Breast epithelium (tissue), 4 donors: ENCODE data around the gene CCDC188. TPM values are rescaled to one million over a fixed set of nuclear protein-coding genes. Genes with fewer than 3 reads are reported as not detected.

Experiments
- DNase-seq, 2 donors: peaks; one replicate each; pipeline ENCODE4 v3.0.0-alpha.2; 2019; ENCODE audit warnings: low spot score in 2 of 2
- H3K27ac ChIP-seq, 2 donors: fragments of 200-600 bp; sonication (generic) in 1 of 2; one replicate each; pipeline ENCODE4 v1.5.1; 2016 to 2019; ENCODE audit warnings: mild to moderate bottlenecking in 1 of 2
- H3K27me3 ChIP-seq, 2 donors: fragments of 200-600 bp; sonication (generic) in 1 of 2; one replicate each; pipeline versions ENCODE4 v1.5.1 to v1.6.0; 2017 to 2019; ENCODE audit warnings: control low read depth in 1 of 2, mild to moderate bottlenecking in 1 of 2
- H3K36me3 ChIP-seq: fragments of 200-600 bp; one replicate; pipeline ENCODE4 v1.5.1; 2019
- H3K4me1 ChIP-seq, 2 donors: fragments of 200-600 bp; sonication (generic); one replicate each; pipeline ENCODE4 v1.5.1; 2016 to 2019; ENCODE audit warnings: control low read depth in 1 of 2
- H3K4me3 ChIP-seq, 3 donors: fragments of 200-600 bp; sonication (generic); 1 replicate in 2 of 3; 2 replicates in 1 of 3; pipeline ENCODE4 v1.5.1; 2016 to 2019; ENCODE audit warnings: mild to moderate bottlenecking in 3 of 3, moderate library complexity in 2 of 3
- H3K9me3 ChIP-seq, 2 donors: fragments of 200-600 bp; sonication (generic) in 1 of 2; one replicate each; pipeline ENCODE4 v1.5.1; 2016 to 2019; ENCODE audit warnings: control low read depth in 1 of 2
- CTCF ChIP-seq, 3 donors: fragments of 450-650 bp; IDR thresholded peaks; one replicate each; pipeline ENCODE4 v1.5.1; 2016 to 2017; ENCODE audit warnings: antibody characterized with exemption in 3 of 3, mild to moderate bottlenecking in 3 of 3, moderate library complexity in 3 of 3
- POLR2A ChIP-seq: fragments of 450-650 bp; IDR thresholded peaks from one replicate; pipeline ENCODE4 v1.6.1; 2016; ENCODE audit warnings: antibody characterized with exemption, mild to moderate bottlenecking, moderate library complexity
- POLR2AphosphoS5 ChIP-seq, 3 donors: sonication (generic); formaldehyde crosslinking; IDR thresholded peaks; one replicate each; pipeline ENCODE4 v1.6.1; 2017; ENCODE audit warnings: antibody characterized with exemption in 3 of 3
- intact Hi-C: fragments of 100-400 bp; cut with DNase I; formaldehyde crosslinking; loops from one replicate; pipeline ENCODE4 v1.15.1; 2023; ENCODE audit warnings: low total_unique reads
- total RNA-seq, 3 donors: library from RNA; depleted of rRNA; stranded (reverse); fragments of >200 nt; gene quantifications; one replicate each; pipeline ENCODE4 v1.1.0, GENCODE V29; 2016

Gene CCDC188
- total RNA-seq, 3 donors from 2014 or later = 0.66 TPM; not detected in 2

- no peak overlapping the region for H3K4me3 ChIP-seq
- H3K9me3 ChIP-seq = no peaks in the 10 kb centered on the region
- H3K27ac ChIP-seq = no peak overlapping the region
- no peaks in the 10 kb centered on the region for H3K27me3 ChIP-seq
- no peaks in the 10 kb centered on the region for H3K36me3 ChIP-seq
- peaks cover 0 to 13% of the 10 kb centered on the region in 2 donors for H3K4me1 ChIP-seq
- intact Hi-C loops = no loop called here
- no peak for DNase-seq
- TF ChIP-seq POLR2AphosphoS5 (IDR thresholded peaks at IDR 0.05) (no peak), CTCF (IDR thresholded peaks at IDR 0.05) (no peak), POLR2A (no peak)
Observed at GRCh38 chr22:20121856-20122415, 28.9 kb downstream of the CCDC188 start.

DNA sequence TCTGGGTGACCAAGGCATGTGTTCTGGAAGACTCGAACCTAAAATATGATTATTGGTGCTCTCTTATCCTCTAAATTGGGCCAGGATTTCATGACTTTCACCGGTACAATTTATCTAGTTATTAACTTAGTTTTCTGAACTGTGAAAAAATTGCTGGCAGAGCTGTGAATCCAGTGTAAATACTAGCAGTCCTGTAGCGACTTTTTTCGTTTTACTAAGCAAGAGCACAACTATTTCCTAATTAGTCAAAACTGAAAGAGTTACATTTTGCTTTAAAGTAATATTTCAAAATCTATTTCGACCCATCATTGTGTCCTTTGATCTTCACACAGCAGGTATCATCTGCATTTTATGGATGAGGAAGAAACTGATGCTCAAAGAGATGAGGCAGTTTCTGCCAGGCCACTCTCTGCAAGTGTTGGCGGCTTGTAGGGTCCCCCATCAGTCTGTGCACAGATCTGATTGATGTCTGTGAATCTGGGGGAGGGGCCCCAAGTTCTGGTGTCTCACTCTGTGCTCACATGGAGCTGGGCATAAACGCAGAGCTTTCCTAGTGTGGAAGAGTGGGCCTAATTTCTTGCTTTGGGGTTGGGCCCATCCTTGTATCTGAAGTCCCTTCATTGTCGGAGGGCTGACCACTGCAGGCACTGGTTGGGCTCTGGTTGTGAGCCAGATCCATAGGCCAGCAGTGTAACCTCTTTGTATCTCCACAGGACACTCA is 32.4 kb downstream of the CCDC188 start:
- intact Hi-C loops = no loop called here
- DNase-seq = no peak
- TF ChIP-seq POLR2A = no peak
- Histone ChIP-seq H3K9me3 (no peaks in the 10 kb centered on the region), H3K27me3 (no peaks in the 10 kb centered on the region), H3K4me3 (peak overlapping the region; percentile 70 to 94 (median 85)), H3K36me3 (no peaks in the 10 kb centered on the region), H3K27ac (peak overlapping the region; percentile 87 to 91), H3K4me1 (peaks cover 5 to 21% of the 10 kb centered on the region in 2 donors)

DNA sequence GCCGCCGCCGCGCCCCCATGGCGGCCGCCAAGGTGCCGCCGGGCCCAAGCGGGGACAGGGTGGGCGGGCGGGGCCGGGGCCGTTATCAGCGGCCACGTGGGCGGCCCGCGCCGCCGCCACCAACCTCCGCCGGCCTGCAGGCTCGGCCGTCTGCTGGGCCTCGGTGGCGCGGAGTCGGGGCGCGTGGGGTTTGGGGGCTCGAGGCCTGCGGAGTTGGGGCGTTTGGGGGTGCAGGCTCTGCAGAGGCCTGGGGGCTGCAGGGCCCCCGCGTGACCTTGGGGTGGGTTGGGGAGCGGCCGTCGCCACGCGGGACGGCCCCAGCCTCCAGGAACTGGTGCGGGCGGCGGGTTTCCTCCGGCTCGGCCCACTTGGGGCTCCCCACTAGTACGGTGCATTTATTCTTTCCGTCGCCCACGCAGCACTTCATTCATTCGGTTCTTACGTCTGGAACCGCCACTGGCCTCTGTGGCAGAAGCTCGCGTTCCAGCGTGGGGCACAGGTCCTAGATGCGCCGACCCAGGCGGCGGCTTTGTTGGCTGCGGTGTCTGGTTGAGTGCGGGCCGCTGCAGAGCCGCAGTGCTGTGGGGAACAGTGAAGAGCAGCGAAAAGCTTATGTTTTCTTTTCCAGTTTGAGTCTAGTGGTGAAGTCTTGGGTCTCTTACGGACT is 33.1 kb downstream of the CCDC188 start:
- H3K4me1 ChIP-seq = peaks cover 5 to 21% of the 10 kb centered on the region in 2 donors
- H3K9me3 ChIP-seq = no peaks in the 10 kb centered on the region
- peak overlapping the region; percentile 87 to 91 for H3K27ac ChIP-seq
- intact Hi-C loops = no loop called here
- no peaks in the 10 kb centered on the region for H3K27me3 ChIP-seq
- no peak for DNase-seq
- H3K36me3 ChIP-seq = no peaks in the 10 kb centered on the region
- peak overlapping the region; percentile 70 to 94 (median 85) for H3K4me3 ChIP-seq
- no peak for TF ChIP-seq POLR2A
- TF ChIP-seq POLR2AphosphoS5 (IDR thresholded peaks at IDR 0.05) = no peak
- no peak for TF ChIP-seq CTCF (IDR thresholded peaks at IDR 0.05)

DNA sequence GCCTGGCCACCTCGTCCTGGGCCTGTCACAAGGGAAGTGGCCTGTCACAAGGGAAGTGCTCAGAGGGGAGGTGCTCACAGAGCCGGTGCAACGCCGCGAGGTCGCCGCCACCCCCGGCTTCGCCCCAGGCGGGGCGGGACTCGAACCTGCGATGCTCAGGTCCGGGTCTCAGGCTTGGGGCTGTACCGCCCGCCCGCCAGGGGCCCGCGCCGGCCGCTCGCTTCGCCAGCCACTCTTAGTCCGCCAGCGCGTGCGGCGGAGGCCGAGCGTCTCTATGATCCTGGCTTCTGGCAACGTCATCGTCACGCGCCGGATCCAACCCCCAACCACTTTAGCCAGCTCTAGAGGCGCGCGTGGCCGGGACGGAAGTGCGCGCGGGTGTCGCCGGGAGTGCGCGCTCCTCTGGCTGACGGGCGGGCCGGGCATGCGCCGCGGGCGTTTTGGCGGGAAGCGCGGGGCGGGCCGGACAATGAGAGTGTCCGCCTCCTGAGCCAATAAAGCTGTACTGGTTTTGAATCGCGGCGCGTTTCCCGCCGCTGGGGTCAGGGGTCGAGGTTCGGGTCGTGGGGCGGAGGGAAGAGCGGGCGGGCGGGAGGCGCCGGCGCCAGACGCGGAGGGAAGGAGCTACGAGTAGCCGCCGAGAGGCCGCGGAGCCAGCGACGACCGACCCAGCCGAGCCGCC is 33.8 kb downstream of the CCDC188 start, which contains the start of gene TRMT2A:
Gene TRMT2A, minus strand, starts transcription at position 276 of the 682 bp plus-strand sequence. CDS start 320 bp downstream, outside the sequence.
- peaks cover 5 to 21% of the 10 kb centered on the region in 2 donors for H3K4me1 ChIP-seq
- peak; percentile 96 to 97 for DNase-seq
- TF ChIP-seq POLR2A (no peak), POLR2AphosphoS5 (IDR thresholded peaks at IDR 0.05) (peak; percentile 83 to 90 (median 89))
- intact Hi-C loops = no loop called here
- H3K4me3 ChIP-seq = peak within 1 kb of the TSS; percentile 70 to 94 (median 85)
- H3K27ac ChIP-seq = peak within 1 kb of the TSS; percentile 87 to 91
- H3K36me3 ChIP-seq = no peaks in the 10 kb centered on the region
- H3K27me3 ChIP-seq = no peaks in the 10 kb centered on the region
- H3K9me3 ChIP-seq = no peaks in the 10 kb centered on the region

DNA sequence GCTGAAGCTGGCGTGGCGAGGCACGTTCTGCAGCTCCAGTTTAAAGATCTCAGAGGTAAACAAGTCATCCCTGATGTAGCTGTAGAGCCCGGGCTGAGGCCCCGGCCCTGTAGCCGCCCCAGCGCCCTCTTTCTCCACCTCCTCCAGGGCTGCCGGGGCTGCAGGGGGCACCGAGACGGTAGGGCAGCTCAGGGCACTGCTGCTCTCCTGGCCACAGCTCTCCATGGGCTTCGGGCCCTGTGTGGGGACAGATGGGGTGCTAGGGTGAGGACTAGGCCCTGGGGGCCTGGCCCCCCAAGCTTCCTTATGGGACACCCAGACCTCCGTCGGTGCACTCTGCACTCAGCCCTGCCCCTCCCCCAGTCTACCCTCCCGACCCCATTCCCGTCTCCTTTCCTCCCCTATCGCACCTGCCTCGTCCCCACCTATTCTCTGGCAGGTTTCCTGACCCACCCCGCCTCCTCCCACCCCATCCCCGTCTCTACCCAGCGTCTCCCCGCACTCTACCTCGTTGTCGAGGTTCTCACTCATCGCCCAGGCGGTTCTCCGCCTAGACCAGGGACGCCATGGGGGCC is 34.4 kb downstream of the CCDC188 start:
- Histone ChIP-seq H3K9me3 (no peaks in the 10 kb centered on the region), H3K27ac (peak overlapping the region; percentile 87 to 91), H3K36me3 (no peaks in the 10 kb centered on the region), H3K4me3 (peak overlapping the region; percentile 70 to 94 (median 85)), H3K27me3 (no peaks in the 10 kb centered on the region), H3K4me1 (peaks cover 5 to 21% of the 10 kb centered on the region in 2 donors)
- no peak for DNase-seq
- TF ChIP-seq CTCF (IDR thresholded peaks at IDR 0.05) (no peak), POLR2A (no peak), POLR2AphosphoS5 (IDR thresholded peaks at IDR 0.05) (no peak)
- intact Hi-C loops = no loop called here
